Ectodermal cell (in vitro differentiated cells): ENCODE results near the gene SYCP2.
"Not testable (repeated sequence)": the region's sequence is repeated elsewhere in the genome, so short reads cannot be mapped to it uniquely, and the experiment has no call there.

ENCODE experiments used
- H3K27ac ChIP-seq: 2 replicates; pipeline ENCODE4 v1.7.0; 2013; ENCODE audit warnings: mild to moderate bottlenecking, low read depth, low read length; ENCODE audit not compliant: insufficient read depth, poor library complexity, severe bottlenecking
- H3K27me3 ChIP-seq: 2 replicates; pipeline ENCODE4 v1.7.0; 2013; ENCODE audit warnings: mild to moderate bottlenecking, low read length; ENCODE audit not compliant: insufficient read depth, control insufficient read depth, poor library complexity, severe bottlenecking
- H3K36me3 ChIP-seq: one replicate; pipeline ENCODE4 v1.7.0; 2013; ENCODE audit warnings: low read length; ENCODE audit not compliant: control insufficient read depth, insufficient read depth
- H3K4me1 ChIP-seq: one replicate; pipeline ENCODE4 v1.7.0; 2013; ENCODE audit warnings: low read length; ENCODE audit not compliant: control insufficient read depth, insufficient read depth
- H3K4me3 ChIP-seq: 2 replicates; pipeline ENCODE4 v1.7.0; 2013; ENCODE audit warnings: low read depth, low read length, control low read depth; ENCODE audit not compliant: insufficient read depth
- H3K9me3 ChIP-seq: 2 replicates; pipeline ENCODE4 v1.7.0; 2013; ENCODE audit warnings: mild to moderate bottlenecking, low read length, moderate library complexity; ENCODE audit not compliant: control insufficient read depth
- WGBS, 2 experiments: methylation state at CpG; one replicate each; pipeline ENCODE4 v1.1.7; 2013; ENCODE audit warnings: missing lambda C conversion rate in 2 of 2; 5-methylcytosine and 5-hydroxymethylcytosine counted together

The SYCP2 gene

DNA sequence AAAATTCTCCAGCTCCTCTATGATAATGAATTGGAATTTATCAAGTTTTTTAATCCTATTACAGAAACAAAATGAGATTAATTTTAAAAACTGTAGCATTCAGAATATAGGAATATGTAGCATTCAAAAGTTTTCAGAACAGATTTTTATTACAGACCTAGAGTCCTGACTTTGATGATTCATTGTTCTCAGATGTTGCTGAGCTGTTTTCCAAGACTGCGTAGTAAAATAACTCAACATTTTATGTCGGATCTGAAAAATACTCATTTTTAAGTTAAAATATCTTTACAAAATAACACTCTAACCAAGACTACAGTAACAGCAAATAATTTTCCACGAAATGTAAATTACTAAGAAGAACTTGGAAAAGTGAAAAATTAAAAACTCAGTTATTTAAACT, 67.1 kb downstream of the SYCP2 start:
- Histone ChIP-seq H3K9me3 (no peaks in the 10 kb centered on the region), H3K36me3 (no peaks in the 10 kb centered on the region), H3K27ac (no peak overlapping the region), H3K4me1 (no peaks in the 10 kb centered on the region), H3K4me3 (no peak overlapping the region), H3K27me3 (no peaks in the 10 kb centered on the region)
- 85 to 100% methylated on average over 2 to 3 of the region's 3 CpGs for WGBS, 2 experiments

DNA sequence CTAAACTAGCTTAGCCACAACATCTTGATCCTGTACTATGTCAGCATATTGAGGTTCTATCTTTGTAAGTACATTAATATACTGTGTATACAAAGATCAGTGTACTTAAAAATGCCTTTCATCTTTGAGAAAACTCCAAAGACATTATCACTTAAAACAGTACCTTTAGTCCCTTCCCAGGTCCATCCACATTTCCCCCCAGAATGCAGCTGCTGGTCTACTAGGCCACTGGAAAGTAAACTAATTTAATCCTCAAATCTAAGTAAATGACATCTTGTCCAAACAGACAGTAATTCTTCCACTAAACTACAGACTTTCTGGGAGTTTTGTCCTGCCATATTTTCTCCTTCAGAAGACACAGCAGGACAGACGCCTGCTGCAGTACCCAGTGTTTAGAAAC, 68.7 kb downstream of the SYCP2 start:
- no peaks in the 10 kb centered on the region for H3K36me3 ChIP-seq
- no peaks in the 10 kb centered on the region for H3K4me1 ChIP-seq
- WGBS, 2 experiments = 76 to 80% methylated on average over 1 of the region's 1 CpG
- no peaks in the 10 kb centered on the region for H3K27me3 ChIP-seq
- no peak overlapping the region for H3K4me3 ChIP-seq
- no peak overlapping the region for H3K27ac ChIP-seq
- no peaks in the 10 kb centered on the region for H3K9me3 ChIP-seq

DNA sequence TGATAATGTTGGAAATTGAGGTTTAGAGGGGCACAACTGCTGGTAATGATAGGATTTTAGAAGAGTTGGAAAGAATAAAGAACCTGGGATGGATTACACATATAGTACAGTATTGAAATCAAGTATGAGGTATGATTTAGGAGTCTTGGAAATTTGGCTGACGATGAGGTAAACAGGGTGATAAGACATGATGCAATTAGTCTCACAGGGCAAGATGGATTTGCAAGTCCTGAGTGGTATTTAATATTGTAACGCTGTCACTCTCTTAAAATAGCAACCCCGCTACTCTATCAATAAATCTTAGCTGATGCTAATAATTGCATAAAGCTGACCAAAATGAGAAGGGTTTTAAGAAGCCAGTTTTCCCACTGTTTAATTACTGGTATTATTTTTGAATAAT, 70.4 kb downstream of the SYCP2 start:
- Histone ChIP-seq H3K4me3 (no peak overlapping the region), H3K9me3 (no peaks in the 10 kb centered on the region), H3K27ac (no peak overlapping the region), H3K27me3 (no peaks in the 10 kb centered on the region), H3K36me3 (no peaks in the 10 kb centered on the region), H3K4me1 (no peaks in the 10 kb centered on the region)
- 81 to 87% methylated on average over 2 to 3 of the region's 3 CpGs for WGBS, 2 experiments

DNA sequence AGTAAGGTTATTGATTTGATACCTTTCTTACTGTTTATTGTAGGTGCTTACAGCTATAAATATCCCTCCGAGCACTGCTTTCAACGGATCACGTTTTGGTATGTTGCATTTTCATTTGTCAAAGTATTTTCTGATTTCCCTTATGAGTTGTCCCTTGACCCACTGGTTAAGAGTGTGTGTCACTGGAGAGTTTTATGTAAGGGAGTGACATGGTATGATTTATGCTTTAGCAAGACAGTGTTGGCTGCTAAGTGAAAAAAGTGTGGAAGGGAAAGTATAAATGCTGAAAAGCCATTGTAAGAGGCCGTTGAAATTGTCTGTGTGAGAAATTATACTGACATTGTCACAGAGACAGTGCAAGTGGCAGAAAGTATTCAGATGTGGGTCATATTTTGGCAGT, 72.0 kb downstream of the SYCP2 start:
- H3K9me3 ChIP-seq = no peaks in the 10 kb centered on the region
- no peaks in the 10 kb centered on the region for H3K27me3 ChIP-seq
- H3K27ac ChIP-seq = no peak overlapping the region
- H3K4me3 ChIP-seq = no peak overlapping the region
- WGBS, 2 experiments = 87 to 89% methylated on average over 4 of the region's 4 CpGs
- H3K36me3 ChIP-seq = no peaks in the 10 kb centered on the region
- no peaks in the 10 kb centered on the region for H3K4me1 ChIP-seq

DNA sequence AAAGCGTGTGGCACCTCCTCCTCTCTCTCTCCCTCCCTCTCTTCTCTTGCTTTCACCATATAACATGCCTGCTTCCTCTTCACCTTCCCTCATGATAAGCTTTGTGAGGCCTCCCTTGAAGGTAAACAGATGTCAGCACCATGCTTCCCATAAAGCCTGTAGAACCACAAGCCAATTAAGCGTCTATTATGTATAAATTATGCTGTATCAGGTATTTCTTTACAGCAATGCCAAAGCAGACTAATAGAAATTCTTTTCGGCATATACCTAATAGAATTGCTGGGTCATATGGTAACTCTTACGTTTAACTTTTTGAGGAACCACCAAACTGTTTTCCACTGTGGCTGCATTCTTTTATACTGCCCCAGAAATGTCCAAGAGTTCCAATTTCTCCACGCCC, 75.0 kb downstream of the SYCP2 start:
- H3K27me3 ChIP-seq = no peaks in the 10 kb centered on the region
- H3K9me3 ChIP-seq = no peaks in the 10 kb centered on the region
- WGBS, 2 experiments = 84 to 86% methylated on average over 3 to 5 of the region's 5 CpGs
- H3K27ac ChIP-seq = no peak overlapping the region
- no peak overlapping the region for H3K4me3 ChIP-seq
- no peaks in the 10 kb centered on the region for H3K36me3 ChIP-seq
- H3K4me1 ChIP-seq = no peaks in the 10 kb centered on the region

DNA sequence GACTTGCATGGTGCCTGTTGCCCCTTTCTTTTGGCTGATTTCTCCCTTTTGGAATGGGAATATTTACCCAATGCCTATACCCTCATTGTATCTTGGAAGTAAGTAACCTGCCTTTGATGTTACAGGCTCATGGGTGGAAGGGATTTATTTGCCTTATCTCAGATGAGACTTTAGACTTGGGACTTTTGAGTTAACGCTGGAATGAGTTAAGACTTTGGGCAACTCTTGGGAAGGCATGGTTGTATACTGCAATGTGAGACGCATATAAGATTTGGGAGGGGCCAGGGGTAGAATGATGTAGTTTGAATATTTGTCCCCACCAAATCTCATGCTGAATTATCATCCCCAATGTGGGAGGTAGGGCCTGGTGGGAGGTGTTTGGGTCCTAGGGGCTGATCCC, 75.5 kb downstream of the SYCP2 start:
- 89 to 93% methylated on average over 2 of the region's 2 CpGs for WGBS, 2 experiments
- Histone ChIP-seq H3K36me3 (no peaks in the 10 kb centered on the region), H3K4me1 (no peaks in the 10 kb centered on the region), H3K27me3 (no peaks in the 10 kb centered on the region), H3K4me3 (no peak overlapping the region), H3K27ac (no peak overlapping the region), H3K9me3 (no peaks in the 10 kb centered on the region)

DNA sequence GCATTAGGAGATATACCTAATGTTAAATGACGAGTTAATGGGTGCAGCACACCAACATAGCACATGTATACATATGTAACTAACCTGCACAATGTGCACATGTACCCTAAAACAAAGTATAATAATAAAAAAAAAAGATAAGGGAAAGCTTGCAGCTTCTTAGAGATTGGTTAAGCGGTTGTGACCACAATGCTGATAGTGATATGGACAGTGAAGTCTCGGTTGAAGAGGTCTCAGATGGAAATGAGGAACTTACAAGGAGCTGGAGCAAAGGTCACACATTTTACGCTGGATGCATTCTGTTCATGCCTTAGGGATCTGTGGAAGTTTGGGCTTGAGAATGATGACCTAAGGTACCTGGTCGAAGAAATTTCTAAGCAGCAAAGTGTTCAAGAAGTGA, 76.5 kb downstream of the SYCP2 start:
- not testable (repeated sequence) for H3K36me3 ChIP-seq, H3K9me3 ChIP-seq, H3K4me1 ChIP-seq, H3K27ac ChIP-seq, H3K27me3 ChIP-seq, H3K4me3 ChIP-seq
- 81 to 90% methylated on average over 4 to 5 of the region's 5 CpGs for WGBS, 2 experiments

DNA sequence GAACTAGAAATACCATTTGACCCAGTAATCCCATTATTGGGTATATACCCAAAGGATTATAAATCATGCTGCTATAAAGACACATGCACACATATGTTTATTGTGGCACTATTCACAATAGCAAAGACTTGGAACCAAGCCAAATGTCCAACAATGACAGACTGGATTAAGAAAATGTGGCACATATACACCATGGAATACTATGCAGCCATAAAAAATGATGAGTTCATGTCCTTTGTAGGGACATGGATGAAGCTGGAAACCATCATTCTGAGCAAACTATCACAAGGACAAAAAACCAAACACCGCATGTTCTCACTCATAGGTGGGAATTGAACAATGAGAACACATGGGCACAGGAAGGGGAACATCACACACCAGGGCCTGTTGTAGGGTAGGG, 76.9 kb downstream of the SYCP2 start:
- WGBS, 2 experiments = 83 to 100% methylated on average over 1 of the region's 1 CpG
- not testable (repeated sequence) for H3K9me3 ChIP-seq, H3K27me3 ChIP-seq, H3K4me3 ChIP-seq, H3K27ac ChIP-seq, H3K4me1 ChIP-seq, H3K36me3 ChIP-seq

DNA sequence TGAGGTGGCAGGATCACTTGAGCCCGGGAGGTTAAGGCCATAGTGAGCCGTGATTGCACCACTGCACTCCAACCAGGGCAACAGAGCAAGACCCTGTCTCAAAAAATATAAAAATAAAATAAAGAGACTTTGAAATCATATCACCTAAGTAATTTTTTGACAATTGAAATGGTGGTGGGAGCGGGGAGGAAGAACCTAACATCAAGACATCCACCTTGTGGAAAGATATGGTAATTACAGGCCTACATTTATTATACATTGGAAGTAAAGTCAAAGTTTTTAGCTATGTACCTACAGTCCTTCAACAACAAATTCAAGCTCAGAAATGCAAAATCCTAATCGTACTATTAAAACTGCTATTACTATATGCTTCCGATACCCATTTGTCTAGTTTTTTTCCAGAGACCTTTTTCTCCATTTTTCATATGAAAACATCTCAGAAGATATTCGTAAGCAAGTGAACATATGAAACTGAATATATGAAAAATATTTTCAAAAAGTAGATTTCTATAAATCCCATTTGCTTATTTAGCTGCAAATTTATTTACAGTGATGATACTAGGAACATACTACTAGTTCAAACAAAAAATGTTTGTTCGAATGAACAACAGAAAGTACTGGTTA, 83.3 kb downstream of the SYCP2 start:
- H3K4me3 ChIP-seq = no peak overlapping the region
- no peaks in the 10 kb centered on the region for H3K4me1 ChIP-seq
- no peaks in the 10 kb centered on the region for H3K9me3 ChIP-seq
- WGBS, 2 experiments = 45 to 52% methylated on average over 4 of the region's 7 CpGs
- no peaks in the 10 kb centered on the region for H3K27me3 ChIP-seq
- H3K36me3 ChIP-seq = no peaks in the 10 kb centered on the region
- H3K27ac ChIP-seq = no peak overlapping the region

DNA sequence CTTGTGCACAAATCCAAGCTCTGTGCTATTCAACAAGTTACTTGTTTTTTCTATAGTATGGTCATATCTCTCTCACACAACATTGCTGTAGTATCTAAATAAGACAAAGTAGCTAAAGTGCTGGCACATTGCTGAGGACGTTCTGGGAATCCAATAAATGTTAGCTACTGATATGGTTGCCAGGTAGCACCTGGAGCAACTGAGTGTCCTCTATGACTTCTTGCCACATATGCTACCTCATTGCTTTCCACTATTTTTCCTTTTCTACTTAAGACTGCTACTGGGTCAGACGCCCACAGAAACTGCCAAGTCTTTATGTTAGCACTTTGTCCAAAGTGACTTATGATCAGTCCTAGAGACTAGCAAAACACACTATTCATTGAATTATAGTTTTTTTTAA, 85.3 kb downstream of the SYCP2 start:
- Histone ChIP-seq H3K36me3 (no peaks in the 10 kb centered on the region), H3K9me3 (no peaks in the 10 kb centered on the region), H3K27me3 (no peaks in the 10 kb centered on the region), H3K4me3 (no peak overlapping the region), H3K4me1 (no peaks in the 10 kb centered on the region), H3K27ac (no peak overlapping the region)
- 69 to 82% methylated on average over 2 of the region's 2 CpGs for WGBS, 2 experiments

DNA sequence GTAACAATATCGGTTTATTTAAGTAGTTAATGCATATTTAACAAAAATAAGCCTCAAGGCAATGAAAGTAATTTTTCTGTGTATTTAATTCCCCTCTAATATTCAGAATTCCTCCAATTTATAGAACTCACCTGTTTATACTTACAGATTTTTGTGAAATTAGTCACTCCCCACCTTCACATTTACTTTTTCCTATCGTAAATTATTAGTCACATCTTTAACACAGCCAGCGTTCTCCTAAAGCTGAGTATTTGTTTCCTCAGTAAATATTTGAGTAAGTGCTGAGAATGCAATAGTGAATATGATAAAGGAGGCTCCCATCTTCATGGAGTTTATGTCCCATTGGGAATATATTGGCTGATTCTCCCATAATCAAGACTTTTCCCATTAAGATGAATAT, 88.0 kb downstream of the SYCP2 start:
- Histone ChIP-seq H3K9me3 (no peaks in the 10 kb centered on the region), H3K27me3 (peaks cover 6% of the 10 kb centered on the region), H3K4me1 (no peaks in the 10 kb centered on the region), H3K4me3 (no peak overlapping the region), H3K27ac (no peak overlapping the region), H3K36me3 (no peaks in the 10 kb centered on the region)
- WGBS, 2 experiments = 86 to 88% methylated on average over 1 to 2 of the region's 3 CpGs
